ENCODE results near the gene ETS1. TPM values are rescaled to one million over a fixed set of nuclear protein-coding genes. Genes with fewer than 3 reads are reported as not detected.

The ETS1 gene
- total RNA-seq, 6 experiments from 2014 or later = 55.2 to 78.6 (median 73.2) TPM

DNA sequence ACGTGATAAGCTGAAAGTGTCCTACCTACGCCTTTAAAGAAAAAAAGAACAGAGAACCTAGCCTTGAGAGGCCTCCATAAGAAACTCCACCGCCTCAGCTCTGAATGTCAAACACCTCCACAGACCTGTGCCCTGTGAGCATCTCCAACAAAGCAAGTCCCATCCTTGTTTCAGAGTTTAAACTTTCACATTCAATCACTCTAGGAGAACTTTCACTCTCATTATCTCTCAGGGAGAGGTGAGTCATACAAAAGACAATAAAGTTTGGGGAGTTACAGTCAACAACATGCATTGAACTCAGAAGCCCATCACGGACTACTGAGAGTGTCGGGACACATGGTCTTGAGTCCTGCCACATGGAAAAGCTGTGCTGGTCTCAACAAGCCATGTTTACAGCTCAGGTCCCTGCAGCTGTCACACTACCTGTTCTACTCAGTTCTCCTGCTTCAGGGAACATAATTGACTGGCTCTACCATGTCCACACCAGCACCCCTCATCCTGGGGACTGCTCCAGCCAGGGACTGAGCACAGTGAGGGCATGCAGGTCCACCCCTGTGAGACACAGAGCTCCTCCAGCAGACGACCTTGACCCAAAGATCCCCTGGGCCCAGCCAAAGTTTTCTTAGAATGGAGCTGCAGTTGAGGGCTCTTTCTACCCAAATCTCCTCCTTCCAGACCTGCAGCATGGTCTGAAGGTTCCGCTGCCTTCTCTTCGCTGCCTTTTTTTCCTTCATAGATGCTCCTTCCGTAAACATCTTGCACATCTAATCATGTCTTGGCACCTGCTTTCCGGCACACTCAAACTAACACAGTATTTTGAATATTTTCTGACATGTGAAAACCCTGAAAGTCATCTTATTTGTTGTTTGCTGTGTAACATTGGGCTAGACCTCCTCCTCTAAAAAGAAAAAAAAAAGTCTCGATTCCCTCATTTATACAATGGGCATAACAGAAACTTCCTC, 114.9 kb downstream of the ETS1 start:
- peaks cover 4% of the 10 kb centered on the region; the same call in 1 of the 2 replicates for H3K27me3 Mint-ChIP-seq (ENCODE audit: insufficient read depth)
- H3K27ac Mint-ChIP-seq = peak overlapping the region; percentile 50
- TF ChIP-seq CTCF (IDR thresholded peaks at IDR 0.05) = no peak
- peak; percentile 51 for DNase-seq
- H3K9me3 Mint-ChIP-seq = no peaks in the 10 kb centered on the region
- H3K4me3 Mint-ChIP-seq = peak overlapping the region; percentile 11
- peaks cover 99% of the 10 kb centered on the region for H3K4me1 Mint-ChIP-seq (ENCODE audit: low read depth)
- H3K36me3 Mint-ChIP-seq (ENCODE audit: low read depth) = peaks cover 58% of the 10 kb centered on the region

DNA sequence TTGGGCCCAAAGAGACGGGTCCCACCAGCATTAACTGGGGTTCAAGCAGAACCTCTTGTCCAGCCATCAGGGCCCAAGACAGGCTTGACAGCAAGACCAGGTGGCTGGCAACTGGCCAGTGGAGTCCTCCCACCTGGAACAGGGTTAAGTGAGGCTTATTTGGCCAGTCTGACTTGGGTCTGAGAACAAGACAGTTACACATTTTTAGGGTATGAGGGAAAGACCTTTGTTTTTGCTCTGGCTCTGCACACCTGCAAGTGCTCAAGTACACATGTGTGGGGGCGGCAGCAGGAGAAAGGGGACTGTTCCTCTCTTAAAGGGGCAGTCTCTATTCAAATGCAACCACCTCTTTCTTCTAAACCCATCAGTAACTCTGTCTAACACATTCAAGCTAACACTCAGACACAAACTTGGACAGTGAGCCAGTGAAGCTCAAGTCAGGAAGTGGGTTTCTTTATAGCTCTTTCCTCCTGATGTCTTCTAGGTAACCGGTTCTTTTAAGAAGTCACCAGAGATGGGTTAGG, 116.2 kb downstream of the ETS1 start:
- TF ChIP-seq CTCF (IDR thresholded peaks at IDR 0.05) = no peak
- Mint-ChIP-seq H3K4me3 (no peak overlapping the region), H3K36me3 (ENCODE audit: low read depth) (peaks cover 58% of the 10 kb centered on the region), H3K9me3 (no peaks in the 10 kb centered on the region), H3K27ac (peak overlapping the region; percentile 50), H3K4me1 (ENCODE audit: low read depth) (peaks cover 99% of the 10 kb centered on the region), H3K27me3 (ENCODE audit: insufficient read depth) (peaks cover 4% of the 10 kb centered on the region; the same call in 1 of the 2 replicates)
- DNase-seq = no peak

DNA sequence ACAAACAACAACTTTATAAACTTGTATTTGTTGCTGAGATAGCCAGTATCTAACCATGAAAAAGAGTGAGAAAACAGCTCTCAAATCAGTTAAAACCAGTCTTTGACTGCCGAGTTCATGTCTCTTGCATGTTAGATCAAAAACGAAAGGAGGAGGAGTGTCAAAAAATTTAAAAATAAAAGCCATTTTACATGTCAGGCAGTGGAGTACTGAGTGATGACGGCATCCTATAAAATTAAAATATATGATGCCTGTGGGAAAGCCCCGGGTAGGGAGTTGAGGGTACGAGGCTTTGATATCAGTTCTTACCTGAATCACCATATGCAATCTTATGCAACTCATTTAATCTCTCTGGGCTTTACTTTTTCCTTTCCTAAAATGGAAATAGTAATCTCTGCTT, 117.3 kb downstream of the ETS1 start:
- Mint-ChIP-seq H3K4me1 (ENCODE audit: low read depth) (peaks cover 99% of the 10 kb centered on the region), H3K27ac (peak overlapping the region; percentile 98), H3K27me3 (ENCODE audit: insufficient read depth) (peaks cover 4% of the 10 kb centered on the region; the same call in 1 of the 2 replicates), H3K4me3 (no peak overlapping the region), H3K36me3 (ENCODE audit: low read depth) (peaks cover 64% of the 10 kb centered on the region), H3K9me3 (no peaks in the 10 kb centered on the region)
- no peak for TF ChIP-seq CTCF (IDR thresholded peaks at IDR 0.05)
- DNase-seq = no peak

GRCh38 chr11:128469220-128469619, 118.1 kb downstream of the ETS1 start:
- H3K27ac Mint-ChIP-seq = peak overlapping the region; percentile 98
- H3K4me1 Mint-ChIP-seq (ENCODE audit: low read depth) = peaks cover 99% of the 10 kb centered on the region

DNA sequence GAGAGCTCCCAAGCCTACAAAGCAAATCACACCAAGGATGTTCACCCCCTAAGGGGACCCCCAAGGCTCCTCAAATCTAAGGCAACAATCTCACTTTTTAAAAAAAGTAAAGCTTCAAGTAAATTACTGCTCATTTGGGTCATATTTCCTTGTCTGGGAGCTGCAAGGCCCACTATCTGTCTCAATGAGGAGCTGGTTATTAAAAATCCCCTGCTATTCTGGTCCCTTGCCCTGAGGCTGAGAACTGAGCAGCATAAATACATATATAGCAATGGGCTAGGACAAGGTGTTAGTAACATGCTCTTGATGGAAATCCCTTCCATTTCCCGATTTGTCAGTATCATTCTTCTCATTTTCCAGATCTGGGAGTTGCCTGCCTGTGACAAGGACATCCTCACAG, 119.2 kb downstream of the ETS1 start:
- TF ChIP-seq CTCF (IDR thresholded peaks at IDR 0.05) = no peak
- Mint-ChIP-seq H3K9me3 (no peaks in the 10 kb centered on the region), H3K36me3 (ENCODE audit: low read depth) (peaks cover 57% of the 10 kb centered on the region), H3K4me3 (peak overlapping the region; percentile 73), H3K27me3 (ENCODE audit: insufficient read depth) (peaks cover 4% of the 10 kb centered on the region; the same call in 1 of the 2 replicates), H3K4me1 (ENCODE audit: low read depth) (peaks cover 99% of the 10 kb centered on the region), H3K27ac (peak overlapping the region; percentile 98)
- peak; percentile 30 for DNase-seq

More at GRCh38 chr11:128469220-128469619, 118.1 kb downstream of the ETS1 start:
- no peak for TF ChIP-seq CTCF (IDR thresholded peaks at IDR 0.05)
- Mint-ChIP-seq H3K4me3 (peak overlapping the region; percentile 19; the same call in 1 of the 2 replicates), H3K36me3 (ENCODE audit: low read depth) (peaks cover 59% of the 10 kb centered on the region), H3K27me3 (ENCODE audit: insufficient read depth) (peaks cover 4% of the 10 kb centered on the region; the same call in 1 of the 2 replicates), H3K9me3 (no peaks in the 10 kb centered on the region)
- no peak for DNase-seq
